WTC11 (cell line): ENCODE data around the gene ERC2. TPM values are rescaled to one million over a fixed set of nuclear protein-coding genes. Genes with fewer than 3 reads are reported as not detected.

Experiments used
- ATAC-seq: fragments of 200-7000 bp; cut with Tn5 transposase; 2 replicates; pipeline ENCODE4 v1.10.0; 2021; ENCODE audit warnings: mild to moderate bottlenecking, moderate library complexity
- CTCF ChIA-PET: fragments of 300-600 bp; sonication (Branson Sonifier 250); formaldehyde crosslinking; loops from one replicate; lab custom pipeline; 2021; ENCODE audit warnings: antibody characterized with exemption; lab: Charles Lee
- POLR2A ChIA-PET: fragments of 350-600 bp; sonication (Branson Sonifier 250); formaldehyde crosslinking; loops from one replicate; lab custom pipeline; 2021; ENCODE audit warnings: antibody characterized with exemption; lab: Charles Lee
- DNase-seq: peaks from one replicate; pipeline ENCODE4 v3.0.0; 2021; ENCODE audit warnings: low spot score
- H3K27ac Mint-ChIP-seq: 2 replicates; pipeline ENCODE4 v1.8.0; 2021; ENCODE audit warnings: mixed read lengths
- H3K27me3 Mint-ChIP-seq: 2 replicates; pipeline ENCODE4 v1.8.0; 2021; ENCODE audit warnings: low read depth, mild to moderate bottlenecking, moderate library complexity, mixed read lengths
- H3K36me3 Mint-ChIP-seq: 2 replicates; pipeline ENCODE4 v1.8.0; 2021; ENCODE audit warnings: mixed read lengths
- H3K4me1 Mint-ChIP-seq: 2 replicates; pipeline ENCODE4 v1.8.0; 2022; ENCODE audit warnings: mixed read lengths
- H3K4me3 Mint-ChIP-seq: 2 replicates; pipeline ENCODE4 v1.8.0; 2021; ENCODE audit warnings: mild to moderate bottlenecking, moderate library complexity, mixed read lengths
- H3K9me3 Mint-ChIP-seq: 2 replicates; pipeline ENCODE4 v1.8.0; 2021; ENCODE audit warnings: mixed read lengths
- CBFB ChIP-seq: sonication (generic); formaldehyde crosslinking; IDR thresholded peaks from 2 replicates; pipeline ENCODE4 v1.8.1; 2022; ENCODE audit warnings: mild to moderate bottlenecking, low read depth, missing genetic modification reagents
- FOXJ3 ChIP-seq: sonication (generic); formaldehyde crosslinking; IDR thresholded peaks from 2 replicates; pipeline ENCODE4 v1.9.0; 2021; ENCODE audit warnings: missing genetic modification reagents, mild to moderate bottlenecking, borderline replicate concordance
- FOXP1 ChIP-seq: sonication (generic); formaldehyde crosslinking; IDR thresholded peaks from 2 replicates; pipeline ENCODE4 v1.8.0; 2022; ENCODE audit warnings: missing genetic modification reagents, mild to moderate bottlenecking, moderate library complexity, borderline replicate concordance
- GABPB1 ChIP-seq: sonication (generic); formaldehyde crosslinking; IDR thresholded peaks from 2 replicates; pipeline ENCODE4 v1.8.1; 2023; ENCODE audit warnings: mild to moderate bottlenecking, missing genetic modification reagents
- HMGA2 ChIP-seq: fragments of 250-450 bp; sonication (Bioruptor Pico); IDR thresholded peaks from 2 replicates; pipeline ENCODE4 v1.4.0; 2021; ENCODE audit warnings: mild to moderate bottlenecking, moderate library complexity
- NR2C2 ChIP-seq: sonication (generic); formaldehyde crosslinking; IDR thresholded peaks from 2 replicates; pipeline ENCODE4 v1.8.0; 2022; ENCODE audit warnings: mild to moderate bottlenecking, missing genetic modification reagents
- OVOL2 ChIP-seq: fragments of 250-450 bp; sonication (Bioruptor Pico); IDR thresholded peaks from 2 replicates; pipeline ENCODE4 v1.9.0; 2021; ENCODE audit warnings: mild to moderate bottlenecking, borderline replicate concordance
- SMAD3 ChIP-seq: sonication (generic); formaldehyde crosslinking; IDR thresholded peaks from 2 replicates; pipeline ENCODE4 v1.8.0; 2022; ENCODE audit warnings: missing genetic modification reagents, mild to moderate bottlenecking, borderline replicate concordance
- ZNF121 ChIP-seq: sonication (generic); formaldehyde crosslinking; IDR thresholded peaks from 2 replicates; pipeline ENCODE4 v1.8.0; 2023; ENCODE audit warnings: missing genetic modification reagents
- ZNF396 ChIP-seq: fragments of 250-450 bp; sonication (Bioruptor Pico); IDR thresholded peaks from 2 replicates; pipeline ENCODE4 v1.8.0; 2021; ENCODE audit warnings: mild to moderate bottlenecking, moderate library complexity, borderline replicate concordance
- ZNF416 ChIP-seq: fragments of 250-450 bp; sonication (Bioruptor Pico); IDR thresholded peaks from 2 replicates; pipeline ENCODE4 v1.9.0; 2021; ENCODE audit warnings: mild to moderate bottlenecking, inconsistent platforms
- total RNA-seq: library from RNA; stranded (reverse); gene quantifications from 3 replicates; pipeline ENCODE4 v1.2.3, GENCODE V29; 2021
- TF ChIP-seq, protein P1 (sequence below): sonication (generic); formaldehyde crosslinking; IDR thresholded peaks from 2 replicates; pipeline ENCODE4 v1.8.0; 2023; ENCODE audit warnings: missing genetic modification reagents
- TF ChIP-seq, protein P2 (sequence below): sonication (generic); formaldehyde crosslinking; IDR thresholded peaks from 2 replicates; pipeline ENCODE4 v1.8.1; 2023; ENCODE audit warnings: mild to moderate bottlenecking, missing genetic modification reagents, moderate library complexity
- TF ChIP-seq, protein P3 (sequence below): sonication (generic); formaldehyde crosslinking; conservative IDR thresholded peaks from 2 replicates; pipeline ENCODE4 v1.8.1; 2022; ENCODE audit warnings: mild to moderate bottlenecking, missing genetic modification reagents
- TF ChIP-seq, protein P4 (sequence below): sonication (generic); formaldehyde crosslinking; IDR thresholded peaks from 2 replicates; pipeline ENCODE4 v1.8.1; 2022; ENCODE audit warnings: low read depth, missing genetic modification reagents, borderline replicate concordance
- TF ChIP-seq, protein P5 (sequence below): sonication (generic); formaldehyde crosslinking; IDR thresholded peaks from 2 replicates; pipeline ENCODE4 v1.8.0; 2023; ENCODE audit warnings: mild to moderate bottlenecking, missing genetic modification reagents
- TF ChIP-seq, protein P6 (sequence below): fragments of 250-450 bp; sonication (Bioruptor Pico); conservative IDR thresholded peaks from 2 replicates; pipeline ENCODE4 v1.9.0; 2021; ENCODE audit warnings: mild to moderate bottlenecking
- TF ChIP-seq, protein P7 (sequence below): sonication (generic); formaldehyde crosslinking; IDR thresholded peaks from 2 replicates; pipeline ENCODE4 v1.8.0; 2022; ENCODE audit warnings: mild to moderate bottlenecking, missing genetic modification reagents
- TF ChIP-seq, protein P8 (sequence below): sonication (generic); formaldehyde crosslinking; IDR thresholded peaks from 2 replicates; pipeline ENCODE4 v1.8.1; 2023; ENCODE audit warnings: mild to moderate bottlenecking, moderate library complexity, missing genetic modification reagents

The ERC2 gene
- total RNA-seq, 1 experiment from 2014 or later, result 23.5 TPM

DNA sequence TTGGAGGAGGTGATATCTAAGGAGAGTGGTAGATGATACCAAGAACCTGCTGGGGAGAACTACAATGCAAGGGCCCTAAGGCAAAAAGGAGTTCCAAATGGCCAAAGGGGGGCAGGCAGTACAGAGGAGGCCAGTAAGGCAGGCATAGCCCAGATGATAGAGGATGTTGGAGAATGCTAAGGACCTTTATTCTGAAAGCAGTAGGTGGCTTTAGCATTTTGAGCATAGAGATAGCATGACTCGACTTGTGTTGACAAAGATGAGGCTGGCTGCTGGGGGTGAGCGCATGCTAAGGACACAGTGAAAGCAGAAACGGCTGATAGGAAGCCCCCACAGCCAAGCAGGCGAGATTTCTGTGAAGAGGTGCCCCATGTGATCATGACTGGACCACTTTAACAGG lies 419.3 kb downstream of the ERC2 start:
- H3K4me1 Mint-ChIP-seq, result peaks cover 54% of the 10 kb centered on the region
- no peak overlapping the region for H3K27ac Mint-ChIP-seq
- no peak overlapping the region for H3K4me3 Mint-ChIP-seq
- POLR2A ChIA-PET, result no interaction called here
- CTCF ChIA-PET, result no interaction called here
- no peaks in the 10 kb centered on the region for H3K9me3 Mint-ChIP-seq
- no peak for ATAC-seq
- TF ChIP-seq CBFB (CRISPR knock-in tag) (no peak), ZNF416 (CRISPR knock-in tag) (no peak), FOXP1 (CRISPR knock-in tag) (no peak), ZNF396 (CRISPR knock-in tag) (no peak), OVOL2 (no peak), SMAD3 (CRISPR knock-in tag) (no peak), GABPB1 (CRISPR knock-in tag) (no peak), FOXJ3 (CRISPR knock-in tag) (no peak), NR2C2 (no peak), HMGA2 (no peak), ZNF121 (no peak)
- TF ChIP-seq, protein P1, sequence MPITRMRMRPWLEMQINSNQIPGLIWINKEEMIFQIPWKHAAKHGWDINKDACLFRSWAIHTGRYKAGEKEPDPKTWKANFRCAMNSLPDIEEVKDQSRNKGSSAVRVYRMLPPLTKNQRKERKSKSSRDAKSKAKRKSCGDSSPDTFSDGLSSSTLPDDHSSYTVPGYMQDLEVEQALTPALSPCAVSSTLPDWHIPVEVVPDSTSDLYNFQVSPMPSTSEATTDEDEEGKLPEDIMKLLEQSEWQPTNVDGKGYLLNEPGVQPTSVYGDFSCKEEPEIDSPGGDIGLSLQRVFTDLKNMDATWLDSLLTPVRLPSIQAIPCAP (CRISPR knock-in tag), result no peak
- TF ChIP-seq, protein P2, sequence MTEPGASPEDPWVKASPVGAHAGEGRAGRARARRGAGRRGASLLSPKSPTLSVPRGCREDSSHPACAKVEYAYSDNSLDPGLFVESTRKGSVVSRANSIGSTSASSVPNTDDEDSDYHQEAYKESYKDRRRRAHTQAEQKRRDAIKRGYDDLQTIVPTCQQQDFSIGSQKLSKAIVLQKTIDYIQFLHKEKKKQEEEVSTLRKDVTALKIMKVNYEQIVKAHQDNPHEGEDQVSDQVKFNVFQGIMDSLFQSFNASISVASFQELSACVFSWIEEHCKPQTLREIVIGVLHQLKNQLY (CRISPR knock-in tag), result no peak
- TF ChIP-seq, protein P3, sequence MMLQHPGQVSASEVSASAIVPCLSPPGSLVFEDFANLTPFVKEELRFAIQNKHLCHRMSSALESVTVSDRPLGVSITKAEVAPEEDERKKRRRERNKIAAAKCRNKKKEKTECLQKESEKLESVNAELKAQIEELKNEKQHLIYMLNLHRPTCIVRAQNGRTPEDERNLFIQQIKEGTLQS (CRISPR knock-in tag), result no peak
- TF ChIP-seq, protein P4, sequence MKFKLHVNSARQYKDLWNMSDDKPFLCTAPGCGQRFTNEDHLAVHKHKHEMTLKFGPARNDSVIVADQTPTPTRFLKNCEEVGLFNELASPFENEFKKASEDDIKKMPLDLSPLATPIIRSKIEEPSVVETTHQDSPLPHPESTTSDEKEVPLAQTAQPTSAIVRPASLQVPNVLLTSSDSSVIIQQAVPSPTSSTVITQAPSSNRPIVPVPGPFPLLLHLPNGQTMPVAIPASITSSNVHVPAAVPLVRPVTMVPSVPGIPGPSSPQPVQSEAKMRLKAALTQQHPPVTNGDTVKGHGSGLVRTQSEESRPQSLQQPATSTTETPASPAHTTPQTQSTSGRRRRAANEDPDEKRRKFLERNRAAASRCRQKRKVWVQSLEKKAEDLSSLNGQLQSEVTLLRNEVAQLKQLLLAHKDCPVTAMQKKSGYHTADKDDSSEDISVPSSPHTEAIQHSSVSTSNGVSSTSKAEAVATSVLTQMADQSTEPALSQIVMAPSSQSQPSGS, result no peak
- TF ChIP-seq, protein P5, sequence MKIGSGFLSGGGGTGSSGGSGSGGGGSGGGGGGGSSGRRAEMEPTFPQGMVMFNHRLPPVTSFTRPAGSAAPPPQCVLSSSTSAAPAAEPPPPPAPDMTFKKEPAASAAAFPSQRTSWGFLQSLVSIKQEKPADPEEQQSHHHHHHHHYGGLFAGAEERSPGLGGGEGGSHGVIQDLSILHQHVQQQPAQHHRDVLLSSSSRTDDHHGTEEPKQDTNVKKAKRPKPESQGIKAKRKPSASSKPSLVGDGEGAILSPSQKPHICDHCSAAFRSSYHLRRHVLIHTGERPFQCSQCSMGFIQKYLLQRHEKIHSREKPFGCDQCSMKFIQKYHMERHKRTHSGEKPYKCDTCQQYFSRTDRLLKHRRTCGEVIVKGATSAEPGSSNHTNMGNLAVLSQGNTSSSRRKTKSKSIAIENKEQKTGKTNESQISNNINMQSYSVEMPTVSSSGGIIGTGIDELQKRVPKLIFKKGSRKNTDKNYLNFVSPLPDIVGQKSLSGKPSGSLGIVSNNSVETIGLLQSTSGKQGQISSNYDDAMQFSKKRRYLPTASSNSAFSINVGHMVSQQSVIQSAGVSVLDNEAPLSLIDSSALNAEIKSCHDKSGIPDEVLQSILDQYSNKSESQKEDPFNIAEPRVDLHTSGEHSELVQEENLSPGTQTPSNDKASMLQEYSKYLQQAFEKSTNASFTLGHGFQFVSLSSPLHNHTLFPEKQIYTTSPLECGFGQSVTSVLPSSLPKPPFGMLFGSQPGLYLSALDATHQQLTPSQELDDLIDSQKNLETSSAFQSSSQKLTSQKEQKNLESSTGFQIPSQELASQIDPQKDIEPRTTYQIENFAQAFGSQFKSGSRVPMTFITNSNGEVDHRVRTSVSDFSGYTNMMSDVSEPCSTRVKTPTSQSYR (CRISPR knock-in tag), result no peak
- TF ChIP-seq, protein P6, sequence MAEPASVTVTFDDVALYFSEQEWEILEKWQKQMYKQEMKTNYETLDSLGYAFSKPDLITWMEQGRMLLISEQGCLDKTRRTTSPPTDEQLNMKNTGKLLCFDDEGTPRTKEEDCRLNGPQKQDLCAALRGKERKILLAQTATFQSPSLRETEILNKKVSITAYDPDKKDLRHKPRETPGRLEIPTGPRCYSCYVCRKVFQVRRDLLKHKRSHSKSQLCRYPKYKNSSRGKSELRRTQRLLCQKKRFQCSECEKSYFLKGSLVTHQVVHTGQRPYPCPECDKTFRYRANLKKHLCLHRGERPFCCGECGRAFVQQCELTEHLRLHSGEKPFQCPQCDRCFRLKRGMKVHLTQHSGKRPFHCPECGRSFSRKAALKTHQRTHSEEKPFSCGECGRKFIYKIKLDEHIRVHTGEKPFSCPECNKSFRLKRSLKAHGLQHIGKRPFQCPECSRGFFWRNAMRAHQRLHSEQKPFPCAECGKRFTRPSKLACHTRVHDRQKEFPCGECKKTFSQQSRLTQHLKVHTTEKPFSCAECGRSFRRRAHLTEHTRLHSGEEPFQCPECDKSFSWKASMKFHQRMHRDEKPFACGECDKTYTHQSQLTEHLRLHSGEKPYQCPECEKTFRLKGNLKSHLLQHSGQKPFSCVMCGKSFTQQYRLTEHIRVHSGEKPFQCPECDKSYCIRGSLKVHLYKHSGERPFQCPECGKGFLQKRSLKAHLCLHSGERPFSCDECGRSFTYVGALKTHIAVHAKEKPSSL (CRISPR knock-in tag), result no peak
- TF ChIP-seq, protein P7, sequence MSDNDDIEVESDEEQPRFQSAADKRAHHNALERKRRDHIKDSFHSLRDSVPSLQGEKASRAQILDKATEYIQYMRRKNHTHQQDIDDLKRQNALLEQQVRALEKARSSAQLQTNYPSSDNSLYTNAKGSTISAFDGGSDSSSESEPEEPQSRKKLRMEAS (CRISPR knock-in tag), result no peak
- TF ChIP-seq, protein P8, sequence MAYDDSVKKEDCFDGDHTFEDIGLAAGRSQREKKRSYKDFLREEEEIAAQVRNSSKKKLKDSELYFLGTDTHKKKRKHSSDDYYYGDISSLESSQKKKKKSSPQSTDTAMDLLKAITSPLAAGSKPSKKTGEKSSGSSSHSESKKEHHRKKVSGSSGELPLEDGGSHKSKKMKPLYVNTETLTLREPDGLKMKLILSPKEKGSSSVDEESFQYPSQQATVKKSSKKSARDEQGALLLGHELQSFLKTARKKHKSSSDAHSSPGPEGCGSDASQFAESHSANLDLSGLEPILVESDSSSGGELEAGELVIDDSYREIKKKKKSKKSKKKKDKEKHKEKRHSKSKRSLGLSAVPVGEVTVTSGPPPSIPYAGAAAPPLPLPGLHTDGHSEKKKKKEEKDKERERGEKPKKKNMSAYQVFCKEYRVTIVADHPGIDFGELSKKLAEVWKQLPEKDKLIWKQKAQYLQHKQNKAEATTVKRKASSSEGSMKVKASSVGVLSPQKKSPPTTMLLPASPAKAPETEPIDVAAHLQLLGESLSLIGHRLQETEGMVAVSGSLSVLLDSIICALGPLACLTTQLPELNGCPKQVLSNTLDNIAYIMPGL (CRISPR knock-in tag), result no peak
- H3K27me3 Mint-ChIP-seq, result no peaks in the 10 kb centered on the region
- no peak for DNase-seq
- H3K36me3 Mint-ChIP-seq, result no peaks in the 10 kb centered on the region
